Keratinocyte (primary cell): Measurements from ENCODE around the gene POLDIP3.

Experiments
- CTCF ChIP-seq, 3 experiments: IDR thresholded peaks in 1 of 3; conservative IDR thresholded peaks in 1 of 3; optimal IDR thresholded peaks in 1 of 3; 2 replicates in 2 of 3; 3 replicates in 1 of 3; pipeline versions ENCODE3 to v1.5.1; 2011; ENCODE audit warnings: low read length in 3 of 3, mild to moderate bottlenecking in 3 of 3, moderate library complexity in 2 of 3, control low read depth in 1 of 3, inconsistent platforms in 1 of 3; ENCODE audit not compliant: insufficient read depth in 2 of 3; ENCODE audit errors: extremely low read depth in 1 of 3
- EZH2 ChIP-seq: IDR thresholded peaks from one replicate; pipeline ENCODE4 v1.6.1; 2012; ENCODE audit warnings: inconsistent platforms, mild to moderate bottlenecking, low read length, moderate library complexity

GRCh38 chr22:42623756-42624441, 9.2 kb upstream of the POLDIP3 start:
- TF ChIP-seq CTCF (optimal IDR thresholded peaks at IDR 0.05 in 1 of 3, IDR thresholded peaks at IDR 0.05 in 1 of 3, conservative IDR thresholded peaks at IDR 0.05 in 1 of 3; ENCODE audit: extremely low read depth in 1 of 3, insufficient read depth in 2 of 3, low read length in 3 of 3) (no peak), EZH2 (no peak)
